ENCODE measurements around the gene RNF212B.

RNF212B gene

GRCh38 chr14:23321572-23322547 is 84.1 kb downstream of the RNF212B start:
- peak; percentile 17 to 45 for DNase-seq
